Measurements from ENCODE around the gene GTF3C5. TPM values are rescaled to one million over a fixed set of nuclear protein-coding genes. Genes with fewer than 3 reads are reported as not detected.
"Not testable (repeated sequence)": the region's sequence is repeated elsewhere in the genome, so short reads cannot be mapped to it uniquely, and the experiment has no call there.

Gene GTF3C5
- polyA plus RNA-seq, 3 donors, result 77.0 to 79.8 (median 77.9) TPM

GRCh38 chr9:133009906-133010582 is 20.8 kb upstream of the GTF3C5 start:
- no peak for DNase-seq

DNA sequence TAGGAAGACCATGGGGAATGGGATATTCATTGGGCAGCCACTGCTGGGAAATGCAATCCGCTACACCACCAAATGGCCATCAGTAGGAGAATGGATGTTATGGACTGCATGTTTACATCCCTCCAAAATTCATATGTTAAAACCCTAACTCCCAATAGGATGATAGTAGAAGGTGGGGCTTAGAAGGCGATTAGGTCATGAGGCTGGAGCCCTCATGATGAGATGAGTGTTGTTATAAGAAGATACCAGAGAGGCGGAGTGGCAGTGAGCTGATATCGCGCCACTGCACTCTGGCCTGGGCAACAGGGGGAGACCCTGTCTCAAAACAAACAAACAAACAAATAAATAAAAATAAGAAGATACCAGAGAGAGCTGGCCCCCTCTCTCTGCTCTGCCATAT is 16.1 kb upstream of the GTF3C5 start:
- no peak for DNase-seq

GRCh38 chr9:133023117-133023890 is 7.5 kb upstream of the GTF3C5 start:
- DNase-seq, result no peak

DNA sequence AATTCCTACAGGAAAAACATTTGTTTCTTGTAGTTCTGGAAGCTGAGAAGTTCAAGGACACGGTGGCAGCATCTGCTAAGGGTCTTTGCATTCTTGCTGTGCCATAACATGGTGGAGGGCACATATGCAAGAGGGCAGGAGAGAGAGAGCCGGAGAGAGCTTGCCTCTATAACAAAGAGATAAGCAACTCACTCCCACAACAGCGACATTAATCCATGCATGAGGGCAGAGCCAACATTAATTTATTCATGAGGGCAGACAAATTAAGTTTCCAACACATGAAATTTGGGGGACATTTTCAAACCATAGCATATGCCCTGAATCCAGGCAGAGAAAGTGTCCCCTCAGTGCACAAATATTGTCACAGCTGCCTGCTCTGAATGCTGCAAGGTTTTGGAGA is 4.4 kb upstream of the GTF3C5 start:
- no peak for DNase-seq

DNA sequence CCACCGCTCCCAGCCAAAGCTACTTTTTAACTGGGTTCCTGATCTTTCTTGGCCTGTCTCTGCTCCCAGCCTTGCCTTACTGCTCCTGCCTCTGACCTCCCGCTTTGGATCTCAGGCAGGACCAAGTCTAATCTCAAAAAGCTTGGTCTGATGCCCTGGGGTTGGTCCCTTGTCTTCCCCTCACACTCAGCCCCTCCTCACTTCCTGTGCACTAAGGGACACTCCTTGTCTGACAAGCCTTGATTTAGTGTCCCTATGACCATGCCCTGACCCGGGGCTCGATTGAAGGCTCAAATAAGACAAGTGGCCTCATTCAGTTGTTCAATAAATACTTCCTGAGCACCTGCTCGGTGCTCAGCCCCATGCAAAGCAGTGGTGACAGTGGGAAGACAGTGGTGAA is 3.7 kb upstream of the GTF3C5 start:
- no peak for DNase-seq

- DNase-seq, result no peak
Observed at GRCh38 chr9:133028221-133028620, 2.6 kb upstream of the GTF3C5 start.

DNA sequence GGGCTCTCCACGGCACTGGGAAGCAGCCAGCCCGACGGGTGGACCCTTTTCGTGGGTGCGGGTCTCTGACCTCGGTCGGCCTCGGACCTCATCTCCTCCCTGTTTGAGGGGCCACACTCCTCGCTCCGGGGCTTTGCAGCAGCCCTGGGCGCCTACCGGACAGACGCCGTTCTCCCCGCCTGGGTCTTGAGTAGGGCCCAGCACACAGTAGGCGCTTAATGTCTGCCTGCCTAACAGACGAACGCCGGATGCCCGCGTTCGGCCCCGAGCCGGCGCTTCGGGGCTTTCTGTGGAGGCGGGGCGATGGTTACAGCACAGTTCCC is 842 bp upstream of the GTF3C5 start:
- DNase-seq, result no peak

DNA sequence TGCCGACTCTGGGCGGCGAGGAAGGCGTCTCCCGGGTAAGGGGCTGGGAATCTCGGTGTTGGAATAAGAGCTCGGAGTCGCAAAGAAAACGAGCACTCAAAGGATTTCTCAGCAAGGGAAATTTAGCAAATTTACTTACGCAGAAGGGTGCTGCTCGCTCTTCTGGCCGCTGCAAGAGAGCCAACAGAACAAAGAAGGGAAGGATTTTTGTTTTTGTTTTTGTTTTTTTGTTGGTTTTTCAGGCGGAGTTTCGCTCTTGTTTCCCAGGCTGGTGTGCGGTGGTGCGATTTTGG is 279 bp downstream of the GTF3C5 start:
- no peak for DNase-seq

DNA sequence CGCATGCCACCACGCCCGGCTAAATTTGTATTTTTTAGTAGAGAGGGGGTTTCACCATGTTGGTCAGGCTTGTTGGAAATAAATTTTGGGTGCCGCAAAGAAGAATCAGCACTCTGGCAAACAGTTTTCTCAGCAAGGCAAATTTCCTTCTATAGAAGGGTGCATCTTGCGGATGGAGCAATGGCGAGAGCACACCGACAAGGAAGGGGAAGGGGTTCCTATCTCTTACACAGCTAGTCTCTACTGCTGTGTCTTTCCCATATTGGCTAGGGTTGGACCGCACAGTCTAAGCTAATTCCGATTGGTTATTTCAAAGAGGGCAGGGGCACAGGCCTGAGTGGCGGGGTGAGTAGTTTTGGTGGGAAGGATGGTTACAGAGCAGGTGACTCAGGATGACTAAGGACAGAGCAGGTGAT is 707 bp downstream of the GTF3C5 start:
- no peak for DNase-seq

DNA sequence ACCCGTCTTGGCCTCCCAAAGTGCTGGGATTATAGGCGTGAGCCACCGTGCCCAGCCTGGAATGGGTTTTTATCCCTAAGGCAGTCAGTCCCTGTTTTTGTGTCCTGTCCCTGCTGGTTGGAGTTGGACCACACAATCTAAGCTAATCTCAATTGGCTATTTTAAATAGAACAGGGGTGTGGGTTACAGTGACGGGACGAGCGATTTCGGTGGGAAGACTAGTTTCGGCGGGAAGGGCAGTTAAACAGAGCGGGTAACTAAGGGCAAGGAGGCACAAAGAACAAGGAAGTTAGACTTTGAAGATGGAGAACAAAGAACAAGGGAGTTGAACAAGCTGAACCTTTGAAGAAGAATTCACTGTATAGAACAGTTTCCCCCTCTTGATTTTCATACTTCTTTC is 1.4 kb downstream of the GTF3C5 start:
- DNase-seq, result no peak

- no peak for DNase-seq
Observed at GRCh38 chr9:133035669-133036068, 4.9 kb downstream of the GTF3C5 start.

GRCh38 chr9:133037775-133038515 is 7.1 kb downstream of the GTF3C5 start:
- DNase-seq, result peak; percentile 52

GRCh38 chr9:133040892-133041479 is 10.2 kb downstream of the GTF3C5 start:
- not testable (repeated sequence) for DNase-seq

DNA sequence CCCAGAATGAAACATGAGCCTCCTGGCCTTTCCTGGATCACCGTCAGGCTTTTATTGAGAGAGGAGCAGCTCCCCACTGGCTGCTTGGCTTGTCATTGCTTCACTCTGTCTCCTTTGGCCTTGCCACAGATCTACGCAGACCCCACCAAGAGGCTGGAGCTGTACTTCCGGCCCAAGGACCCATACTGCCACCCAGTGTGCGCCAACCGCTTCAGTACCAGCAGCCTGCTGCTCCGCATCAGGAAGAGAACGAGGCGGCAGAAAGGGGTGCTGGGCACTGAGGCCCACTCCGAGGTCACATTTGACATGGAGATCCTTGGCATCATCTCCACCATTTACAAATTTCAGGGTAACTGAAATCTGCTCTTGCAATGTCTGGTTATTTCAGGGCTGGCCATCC is 11.2 kb downstream of the GTF3C5 start:
- no peak for DNase-seq

DNA sequence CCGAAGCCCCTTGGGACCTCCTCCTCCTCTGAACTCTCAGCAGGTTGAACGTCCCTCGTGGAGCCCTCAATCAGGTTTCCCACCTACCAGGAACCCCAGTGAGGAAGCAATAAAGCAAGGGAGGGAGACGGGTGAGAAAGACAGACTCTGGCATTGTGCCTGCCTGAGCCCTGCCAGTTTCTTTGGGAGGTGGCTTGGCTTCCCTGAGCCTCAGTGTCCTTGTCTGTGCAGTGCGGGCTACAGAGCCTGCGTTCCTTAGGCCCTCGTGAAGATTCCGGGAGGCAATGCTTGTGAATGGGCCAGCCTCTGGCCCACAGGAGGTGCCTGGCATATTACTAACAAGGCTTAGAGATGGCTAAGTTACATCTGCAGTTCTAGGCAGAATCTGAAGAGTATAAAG is 11.9 kb downstream of the GTF3C5 start:
- DNase-seq, result no peak

GRCh38 chr9:133043449-133044035 is 12.7 kb downstream of the GTF3C5 start:
- DNase-seq, result no peak

DNA sequence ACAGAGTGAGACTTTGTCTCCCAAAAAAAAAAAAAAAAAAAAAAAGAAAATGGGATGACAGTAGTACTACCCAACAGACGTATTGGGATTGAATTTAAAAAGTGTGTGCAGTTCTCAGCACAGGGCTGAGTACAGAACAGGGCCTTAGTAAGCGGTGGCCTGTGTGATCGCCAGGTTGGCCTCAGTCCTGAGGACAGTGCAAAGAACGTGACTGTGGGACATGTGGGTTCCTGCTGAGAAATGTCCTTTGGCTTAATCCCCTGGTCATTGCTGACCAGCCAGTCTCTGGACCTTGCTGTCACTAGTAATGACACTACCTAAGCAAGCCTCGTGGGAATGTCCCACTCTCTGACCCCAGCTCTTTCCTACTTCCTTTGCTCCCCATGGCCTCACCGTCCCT is 13.3 kb downstream of the GTF3C5 start:
- no peak for DNase-seq

GRCh38 chr9:133044661-133045060 is 13.9 kb downstream of the GTF3C5 start:
- no peak for DNase-seq

GRCh38 chr9:133045132-133045531 is 14.3 kb downstream of the GTF3C5 start:
- no peak for DNase-seq

- DNase-seq, result no peak
Observed at GRCh38 chr9:133046196-133046899, 15.6 kb downstream of the GTF3C5 start.

GRCh38 chr9:133046900-133047295 is 16.1 kb downstream of the GTF3C5 start:
- no peak for DNase-seq

GRCh38 chr9:133048595-133048994 is 17.8 kb downstream of the GTF3C5 start:
- no peak for DNase-seq

Data from renal pelvis (tissue), 4 donors.